Heart right ventricle (tissue), 16 donors: ENCODE measurements around the gene WBP1. TPM values are rescaled to one million over a fixed set of nuclear protein-coding genes. Genes with fewer than 3 reads are reported as not detected.
"Not testable (repeated sequence)": the region's sequence is repeated elsewhere in the genome, so short reads cannot be mapped to it uniquely, and the experiment has no call there.

Source experiments
- ATAC-seq, 8 donors: fragments of 200-7000 bp; cut with Tn5 transposase; one replicate each; pipeline ENCODE4 v1.9.1; 2020; ENCODE audit warnings: mild to moderate bottlenecking in 8 of 8, moderate library complexity in 8 of 8, moderate number of reproducible peaks in 1 of 8
- DNase-seq, 2 donors: peaks; one replicate each; pipeline ENCODE4 v3.0.0-alpha.2; 2020
- H3K27ac ChIP-seq, 10 donors: fragments of 200-600 bp; sonication (generic) in 2 of 10; one replicate each; pipeline versions ENCODE4 v1.5.0 to v1.8.0; 2020 to 2022; ENCODE audit warnings: mild to moderate bottlenecking in 3 of 10
- H3K27me3 ChIP-seq, 7 donors: fragments of 200-600 bp; one replicate each; pipeline ENCODE4 v1.8.0; 2021 to 2022; ENCODE audit warnings: mild to moderate bottlenecking in 2 of 7
- H3K36me3 ChIP-seq, 9 donors: fragments of 200-600 bp; sonication (generic) in 1 of 9; one replicate each; pipeline versions ENCODE4 v1.5.0 to v1.8.0; 2020 to 2022; ENCODE audit warnings: mild to moderate bottlenecking in 2 of 9
- H3K4me1 ChIP-seq, 9 donors: fragments of 200-600 bp; sonication (generic) in 1 of 9; one replicate each; pipeline versions ENCODE4 v1.5.0 to v1.8.0; 2020 to 2022; ENCODE audit warnings: mild to moderate bottlenecking in 4 of 9
- H3K4me3 ChIP-seq, 10 donors: fragments of 200-600 bp; sonication (generic) in 2 of 10; one replicate each; pipeline versions ENCODE4 v1.5.0 to v1.8.0; 2020 to 2022; ENCODE audit warnings: mild to moderate bottlenecking in 7 of 10, moderate library complexity in 2 of 10
- H3K9me3 ChIP-seq, 11 donors: fragments of 200-600 bp in 10 of 11; sonication (generic) in 2 of 11; one replicate each; pipeline versions ENCODE4 v1.5.0 to v1.8.0; 2013 to 2022; ENCODE audit warnings: mild to moderate bottlenecking in 2 of 11, control low read depth in 1 of 11, moderate library complexity in 1 of 11
- WGBS, 2 donors: extraction: QIAGEN DNeasy Blood & Tissue Kit; methylation state at CpG; one replicate each; pipeline ENCODE4 v1.1.7; 2013; ENCODE audit warnings: inconsistent platforms in 1 of 2; 5-methylcytosine and 5-hydroxymethylcytosine counted together
- intact Hi-C, 10 donors: fragments of 100-400 bp; cut with DNase I; formaldehyde crosslinking; loops; one replicate each; pipeline versions ENCODE4 v1.11.1 to v1.14.2; 2022
- polyA plus RNA-seq, 2 donors: library from polyadenylated mRNA; stranded (reverse); fragments of 200-250 nt; gene quantifications; one replicate each; pipeline ENCODE4 v1.2.3, GENCODE V29; 2013
- total RNA-seq, 10 donors: library from RNA; stranded (reverse); fragmentation: NEBNext Ultra II Directional in 3 of 10; extraction: Animal tissue kit (Norgen Biotek cat#: 25700) in 3 of 10; gene quantifications; one replicate each; pipeline versions ENCODE4 v1.2.1 to v1.2.4, GENCODE V29; 2021 to 2023
- TF ChIP-seq, protein P1 (sequence below), 9 donors: fragments of 200-600 bp; sonication (generic) in 2 of 9; IDR thresholded peaks; one replicate each; pipeline versions ENCODE4 v1.5.0 to v1.8.0; 2021 to 2022; ENCODE audit warnings: antibody characterized with exemption in 9 of 9, mild to moderate bottlenecking in 5 of 9, moderate library complexity in 1 of 9
- donor health status: Arrhythmogenic right ventricular cardiomyopathy.
- donor health status: ischemic (EF 13 %, LVEDD 7.1; RV severe dilation, severe dysfunction).
- donor health status: healthy with polysubstance abuse.
- donor health status: DM: no; HTN: yes; CAD: no.
- donor health status: DM: no; HTN: no; CAD: no.
- donor health status: ischemic (EF 25% LVEDD 6.9; RV normal size, moderate dysfunction).
- donor health status: ischemic (EF 25% LVEDD 5.7; RV mildly dilated, moderate dysfunction).
- donor health status: healthy.
- donor health status: DM: yes; HTN: yes; CAD: no.
- donor health status: Ischemic cardiomyopathy.
- donor health status: ischemic (EF 35%, LVEDD 5.7; RV mildly dilated, moderate dysfunction).
- donor health status: nonischemic (EF 11% LVEDD 7.7; RV severe dilation, severe dysfunction).
- donor health status: DM: yes; HTN: yes; CAD: no.
- donor health status: PGD.
- donor health status: ischemic (EF 29% LVEDD 5.4; RV normal size, mild dysfunction).
- donor health status: nonischemic (EF 23%, LVEDD 6.1; RV moderate dilation, normal function).

The WBP1 gene
- total and polyA plus RNA-seq, 12 donors = 34.8 to 59.8 (median 45.8) TPM

GRCh38 chr2:74461187-74462053 lies 3.2 kb downstream of the WBP1 start:
- Histone ChIP-seq H3K36me3 (peaks cover 0 to 29% (median 6%) of the 10 kb centered on the region in 9 donors), H3K27ac (no peak overlapping the region), H3K9me3 (no peaks in the 10 kb centered on the region), H3K27me3 (no peaks in the 10 kb centered on the region), H3K4me1 (peaks cover 8 to 45% (median 38%) of the 10 kb centered on the region in 9 donors), H3K4me3 (no peak overlapping the region)
- DNase-seq (no peak), ATAC-seq (no peak)
- TF ChIP-seq, protein P1, sequence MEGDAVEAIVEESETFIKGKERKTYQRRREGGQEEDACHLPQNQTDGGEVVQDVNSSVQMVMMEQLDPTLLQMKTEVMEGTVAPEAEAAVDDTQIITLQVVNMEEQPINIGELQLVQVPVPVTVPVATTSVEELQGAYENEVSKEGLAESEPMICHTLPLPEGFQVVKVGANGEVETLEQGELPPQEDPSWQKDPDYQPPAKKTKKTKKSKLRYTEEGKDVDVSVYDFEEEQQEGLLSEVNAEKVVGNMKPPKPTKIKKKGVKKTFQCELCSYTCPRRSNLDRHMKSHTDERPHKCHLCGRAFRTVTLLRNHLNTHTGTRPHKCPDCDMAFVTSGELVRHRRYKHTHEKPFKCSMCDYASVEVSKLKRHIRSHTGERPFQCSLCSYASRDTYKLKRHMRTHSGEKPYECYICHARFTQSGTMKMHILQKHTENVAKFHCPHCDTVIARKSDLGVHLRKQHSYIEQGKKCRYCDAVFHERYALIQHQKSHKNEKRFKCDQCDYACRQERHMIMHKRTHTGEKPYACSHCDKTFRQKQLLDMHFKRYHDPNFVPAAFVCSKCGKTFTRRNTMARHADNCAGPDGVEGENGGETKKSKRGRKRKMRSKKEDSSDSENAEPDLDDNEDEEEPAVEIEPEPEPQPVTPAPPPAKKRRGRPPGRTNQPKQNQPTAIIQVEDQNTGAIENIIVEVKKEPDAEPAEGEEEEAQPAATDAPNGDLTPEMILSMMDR (IDR thresholded peaks at IDR 0.05) = peak in 1 of 9 donors; percentile 10
- intact Hi-C loops = no loop called here
- 92 to 93% methylated on average over 27 of the region's 27 CpGs for WGBS, 2 donors

DNA sequence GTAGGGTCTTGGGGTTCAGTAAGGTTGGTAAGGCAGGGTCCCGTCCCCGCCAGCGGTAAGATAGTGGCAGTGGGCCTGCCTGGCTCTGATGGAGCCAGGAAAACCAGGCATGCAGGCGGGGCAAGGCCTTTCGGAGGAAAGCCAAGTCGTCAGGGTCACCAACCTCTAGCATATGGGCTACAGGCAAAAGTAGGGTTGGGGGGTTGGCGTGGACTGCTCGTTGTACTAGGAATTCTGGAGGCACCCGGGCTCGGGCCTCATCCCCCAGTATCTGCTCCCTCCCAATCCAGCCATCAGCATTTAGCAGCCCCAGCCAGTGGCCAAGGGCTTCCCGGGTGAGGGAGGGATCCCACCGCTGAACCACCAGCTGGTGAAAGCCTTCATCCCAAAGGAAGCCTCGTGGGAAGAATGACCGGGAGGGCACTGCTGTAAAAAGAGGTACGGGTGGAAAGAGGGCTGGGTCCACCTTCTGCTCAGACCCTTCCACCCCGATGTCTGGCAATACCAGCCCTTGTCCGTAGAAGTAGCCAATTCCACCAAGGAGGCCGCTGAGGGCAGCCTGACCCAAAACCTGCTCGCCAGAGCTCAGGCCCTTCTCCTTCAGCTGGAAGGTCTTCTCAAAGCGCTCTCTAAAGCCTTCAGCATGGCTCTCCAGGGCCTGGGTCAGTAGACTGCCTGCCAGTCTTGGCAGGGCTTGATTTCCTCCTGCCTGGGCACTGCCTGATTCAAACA lies 4.0 kb downstream of the WBP1 start:
- no peak overlapping the region for H3K4me3 ChIP-seq
- ATAC-seq (no peak), DNase-seq (no peak)
- H3K27ac ChIP-seq = no peak overlapping the region
- WGBS, 2 donors = 88 to 93% methylated on average over 20 of the region's 20 CpGs
- peaks cover 4 to 37% (median 30%) of the 10 kb centered on the region in 9 donors for H3K4me1 ChIP-seq
- TF ChIP-seq, protein P1 (IDR thresholded peaks at IDR 0.05) = no peak
- H3K9me3 ChIP-seq = no peaks in the 10 kb centered on the region
- intact Hi-C loops = no loop called here
- no peaks in the 10 kb centered on the region for H3K27me3 ChIP-seq
- peaks cover 0 to 29% (median 6%) of the 10 kb centered on the region in 9 donors for H3K36me3 ChIP-seq

- Histone ChIP-seq H3K4me1 (peaks cover 2 to 34% (median 28%) of the 10 kb centered on the region in 9 donors), H3K4me3 (no peak overlapping the region), H3K36me3 (peaks cover 0 to 29% (median 6%) of the 10 kb centered on the region in 9 donors), H3K27me3 (no peaks in the 10 kb centered on the region), H3K27ac (no peak overlapping the region), H3K9me3 (no peaks in the 10 kb centered on the region)
- WGBS, 2 donors = 87 to 88% methylated on average over 4 of the region's 4 CpGs
- ATAC-seq (no peak), DNase-seq (no peak)
- TF ChIP-seq, protein P1 (IDR thresholded peaks at IDR 0.05) = no peak
- intact Hi-C loops = no loop called here
Measured at GRCh38 chr2:74462786-74463105, 4.5 kb downstream of the WBP1 start.

DNA sequence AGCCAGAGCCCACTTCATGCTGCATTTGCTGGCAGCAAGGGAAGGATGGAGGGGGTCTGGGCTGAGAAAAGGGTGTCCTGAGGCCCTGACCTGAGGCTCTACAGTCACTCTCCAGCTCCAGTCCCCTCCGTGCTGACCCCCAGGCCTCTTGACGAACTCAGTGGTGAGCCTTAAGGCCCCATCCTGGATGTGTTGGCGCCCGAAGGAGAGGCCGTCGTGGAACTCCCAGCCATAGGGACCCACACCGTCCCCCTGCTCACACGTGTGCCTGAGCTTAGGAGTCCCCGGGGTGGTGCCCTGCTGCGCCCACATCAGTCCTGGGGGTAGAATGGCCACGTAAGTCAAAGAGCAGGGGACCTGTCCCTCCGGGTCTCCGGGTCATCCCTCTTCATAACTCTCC lies 6.2 kb downstream of the WBP1 start:
- TF ChIP-seq, protein P1 (IDR thresholded peaks at IDR 0.05) = no peak
- Histone ChIP-seq H3K4me1 (peaks cover 0 to 27% (median 19%) of the 10 kb centered on the region in 9 donors), H3K27ac (peak overlapping the region in 9 of 10 donors; percentile 82 to 92 (median 89)), H3K27me3 (no peaks in the 10 kb centered on the region), H3K4me3 (peak overlapping the region; percentile 74 to 98 (median 92)), H3K9me3 (no peaks in the 10 kb centered on the region), H3K36me3 (peaks cover 0 to 29% (median 6%) of the 10 kb centered on the region in 9 donors)
- intact Hi-C loops = no loop called here
- ATAC-seq (peak in 4 of 8 donors; percentile 1 to 18 (median 8)), DNase-seq (no peak)
- 6 to 7% methylated on average over 13 of the region's 13 CpGs for WGBS, 2 donors

- peak overlapping the region in 1 of 10 donors; percentile 93 for H3K27ac ChIP-seq
- DNase-seq, H3K27me3 ChIP-seq, H3K9me3 ChIP-seq, ATAC-seq, H3K4me3 ChIP-seq: not testable (repeated sequence)
- peaks cover 0 to 30% (median 13%) of the 10 kb centered on the region in 9 donors for H3K36me3 ChIP-seq
- H3K4me1 ChIP-seq = peaks cover 5 to 41% (median 29%) of the 10 kb centered on the region in 9 donors
- WGBS, 2 donors = 95% methylated on average over 12 of the region's 12 CpGs
- intact Hi-C loops = loop anchor here in 1 of 10 donors (5.0 kb wide), 1 partner anchor 53 kb away; no protein-coding TSS in a partner anchor
Measured at GRCh38 chr2:74470742-74471141, 12.5 kb downstream of the WBP1 start.
